Gastrocnemius medialis (tissue), 4 donors: Measurements from ENCODE around the gene ELOA2.

ENCODE experiments used
- CTCF ChIP-seq, 5 experiments: fragments of 450-650 bp in 3 of 5; fragments of 200-600 bp in 2 of 5; sonication (generic) in 2 of 5; IDR thresholded peaks in 4 of 5; conservative IDR thresholded peaks in 1 of 5; 1 replicate in 4 of 5; 2 replicates in 1 of 5; pipeline ENCODE4 v1.5.1; 2016 to 2019; ENCODE audit warnings: antibody characterized with exemption in 5 of 5, mild to moderate bottlenecking in 3 of 5, moderate library complexity in 3 of 5
- POLR2A ChIP-seq, 2 donors: fragments of 450-650 bp; IDR thresholded peaks; one replicate each; pipeline ENCODE4 v1.6.1; 2017; ENCODE audit warnings: antibody characterized with exemption in 2 of 2, mild to moderate bottlenecking in 2 of 2, moderate library complexity in 2 of 2

- no peak for TF ChIP-seq CTCF (IDR thresholded peaks at IDR 0.05 in 4 of 5, conservative IDR thresholded peaks at IDR 0.05 in 1 of 5)
- no peak for TF ChIP-seq POLR2A (IDR thresholded peaks at IDR 0.05)
These were observed at the start of gene ELOA2 for GRCh38 chr18:47035156-47035671.
